HG03025 (cell line): Measurements from ENCODE around the gene BAIAP2.
"Not testable (repeated sequence)": the region's sequence is repeated elsewhere in the genome, so short reads cannot be mapped to it uniquely, and the experiment has no call there.

Experiments used
- ATAC-seq: cut with Tn5 transposase; IDR thresholded peaks from one replicate; pipeline ENCODE4 v1.9.1; 2021; ENCODE audit warnings: mild to moderate bottlenecking, moderate library complexity; ENCODE audit not compliant: unreplicated experiment, low FRiP score

Gene BAIAP2

GRCh38 chr17:81021531-81022343 lies 13.2 kb upstream of the BAIAP2 start:
- ATAC-seq: no peak

GRCh38 chr17:81022344-81022676 lies 12.6 kb upstream of the BAIAP2 start:
- ATAC-seq: no peak

GRCh38 chr17:81025065-81025740 lies 9.7 kb upstream of the BAIAP2 start:
- no peak for ATAC-seq

GRCh38 chr17:81025741-81026129 lies 9.2 kb upstream of the BAIAP2 start:
- no peak for ATAC-seq

- no peak for ATAC-seq
Observed at GRCh38 chr17:81026266-81027036, 8.5 kb upstream of the BAIAP2 start.

- no peak for ATAC-seq
Observed at GRCh38 chr17:81027038-81027437, 7.9 kb upstream of the BAIAP2 start.

GRCh38 chr17:81027591-81028505 lies 7.1 kb upstream of the BAIAP2 start:
- ATAC-seq: no peak

- no peak for ATAC-seq
Observed at GRCh38 chr17:81028506-81028858, 6.5 kb upstream of the BAIAP2 start.

GRCh38 chr17:81029859-81030258 lies 5.1 kb upstream of the BAIAP2 start:
- no peak for ATAC-seq

- not testable (repeated sequence) for ATAC-seq
Observed at GRCh38 chr17:81030312-81030711, 4.6 kb upstream of the BAIAP2 start.

- no peak for ATAC-seq
Observed at GRCh38 chr17:81030741-81031565, 4.0 kb upstream of the BAIAP2 start.

GRCh38 chr17:81031566-81032550 lies 3.1 kb upstream of the BAIAP2 start:
- no peak for ATAC-seq

- no peak for ATAC-seq
Observed at GRCh38 chr17:81032641-81033480, 2.1 kb upstream of the BAIAP2 start.

GRCh38 chr17:81033535-81034167 lies 1.3 kb upstream of the BAIAP2 start:
- ATAC-seq: no peak

- no peak for ATAC-seq
Observed at GRCh38 chr17:81034168-81034777, 678 bp upstream of the BAIAP2 start.

- ATAC-seq: no peak
Observed at GRCh38 chr17:81035521-81036196, 708 bp downstream of the BAIAP2 start.
